Chondrocyte (in vitro differentiated cells): ENCODE results near the gene NOP14. TPM values are rescaled to one million over a fixed set of nuclear protein-coding genes. Genes with fewer than 3 reads are reported as not detected.

Experiments
- DNase-seq: peaks from one replicate; pipeline ENCODE4 v3.0.0; 2021; ENCODE audit warnings: mixed read lengths, low spot score
- H3K27ac Mint-ChIP-seq: one replicate; pipeline ENCODE4 v1.8.0; 2021; ENCODE audit warnings: mild to moderate bottlenecking, moderate library complexity, mixed read lengths; ENCODE audit not compliant: unreplicated experiment
- H3K27me3 Mint-ChIP-seq: 2 replicates; pipeline ENCODE4 v1.8.0; 2021; ENCODE audit warnings: low read depth, mixed read lengths
- H3K36me3 Mint-ChIP-seq: 2 replicates; pipeline ENCODE4 v1.8.0; 2021; ENCODE audit warnings: low read depth, mixed read lengths
- H3K4me1 Mint-ChIP-seq: 2 replicates; pipeline ENCODE4 v1.8.0; 2021; ENCODE audit warnings: low read depth, mild to moderate bottlenecking, mixed read lengths
- H3K4me3 Mint-ChIP-seq: one replicate; pipeline ENCODE4 v1.8.0; 2021; ENCODE audit warnings: mild to moderate bottlenecking, moderate library complexity, mixed read lengths; ENCODE audit not compliant: unreplicated experiment
- H3K9me3 Mint-ChIP-seq: 2 replicates; pipeline ENCODE4 v1.8.0; 2021; ENCODE audit warnings: low read depth, mixed read lengths
- CTCF ChIP-seq: fragments of 200-600 bp; sonication (generic); IDR thresholded peaks from 2 replicates; pipeline ENCODE4 v1.5.0; 2021; ENCODE audit warnings: antibody characterized with exemption, mild to moderate bottlenecking, moderate library complexity
- total RNA-seq: library from RNA; stranded (reverse); gene quantifications from 3 replicates; pipeline ENCODE4 v1.2.1, GENCODE V29; 2021

The NOP14 gene
- total RNA-seq, 1 donor from 2014 or later = 22.2 TPM

GRCh38 chr4:2933566-2934076 is 29.6 kb downstream of the NOP14 start:
- H3K27ac Mint-ChIP-seq = peak overlapping the region; percentile 83
- H3K9me3 Mint-ChIP-seq = no peaks in the 10 kb centered on the region
- peaks cover 39% of the 10 kb centered on the region for H3K4me1 Mint-ChIP-seq
- H3K27me3 Mint-ChIP-seq = no peaks in the 10 kb centered on the region
- peaks cover 6% of the 10 kb centered on the region for H3K36me3 Mint-ChIP-seq
- TF ChIP-seq CTCF = no peak
- peak overlapping the region; percentile 75 for H3K4me3 Mint-ChIP-seq
- peak; percentile 87 for DNase-seq

GRCh38 chr4:2932951-2933565 is 30.1 kb downstream of the NOP14 start:
- Mint-ChIP-seq H3K36me3 (peaks cover 8% of the 10 kb centered on the region), H3K27me3 (no peaks in the 10 kb centered on the region), H3K9me3 (no peaks in the 10 kb centered on the region), H3K4me1 (peaks cover 39% of the 10 kb centered on the region), H3K4me3 (peak overlapping the region; percentile 75), H3K27ac (peak overlapping the region; percentile 83)
- TF ChIP-seq CTCF = no peak
- DNase-seq = peak; percentile 78

- Mint-ChIP-seq H3K9me3 (no peaks in the 10 kb centered on the region), H3K27ac (peak overlapping the region; percentile 27), H3K27me3 (no peaks in the 10 kb centered on the region), H3K4me1 (peaks cover 38% of the 10 kb centered on the region), H3K36me3 (peaks cover 12% of the 10 kb centered on the region), H3K4me3 (peak overlapping the region; percentile 75)
- peak; percentile 62 for DNase-seq
- no peak for TF ChIP-seq CTCF
These were observed 30.8 kb downstream of the NOP14 start for GRCh38 chr4:2932321-2932950.

- no peaks in the 10 kb centered on the region for H3K27me3 Mint-ChIP-seq
- H3K4me1 Mint-ChIP-seq = peaks cover 30% of the 10 kb centered on the region
- peak overlapping the region; percentile 57 for H3K27ac Mint-ChIP-seq
- TF ChIP-seq CTCF = no peak
- DNase-seq = peak; percentile 94
- H3K36me3 Mint-ChIP-seq = peaks cover 14% of the 10 kb centered on the region
- H3K4me3 Mint-ChIP-seq = no peak overlapping the region
- H3K9me3 Mint-ChIP-seq = no peaks in the 10 kb centered on the region
These were observed 31.5 kb downstream of the NOP14 start for GRCh38 chr4:2931512-2932301.

GRCh38 chr4:2930758-2931511 is 32.3 kb downstream of the NOP14 start:
- DNase-seq = peak; percentile 87
- peaks cover 23% of the 10 kb centered on the region for H3K4me1 Mint-ChIP-seq
- H3K27ac Mint-ChIP-seq = peak overlapping the region; percentile 41
- peak; percentile 34 for TF ChIP-seq CTCF
- H3K36me3 Mint-ChIP-seq = peaks cover 18% of the 10 kb centered on the region
- H3K4me3 Mint-ChIP-seq = no peak overlapping the region
- no peaks in the 10 kb centered on the region for H3K9me3 Mint-ChIP-seq
- no peaks in the 10 kb centered on the region for H3K27me3 Mint-ChIP-seq
